GM10248 (cell line): Measurements from ENCODE around the gene RAB13.

Experiments
- CTCF ChIA-PET: fragments of 300-600 bp; sonication (Branson Sonifier 250); formaldehyde crosslinking; extraction: SDS; loops from one replicate; lab custom pipeline; 2021; ENCODE audit warnings: antibody characterized with exemption; lab: Yijun Ruan, JAX
- POLR2A ChIA-PET: fragments of 350-650 bp; sonication (Branson Sonifier 250); formaldehyde crosslinking; extraction: SDS; loops from one replicate; lab custom pipeline; 2020; ENCODE audit warnings: antibody characterized with exemption; lab: Yijun Ruan, JAX
- DNase-seq: peaks from one replicate; pipeline ENCODE4 v3.0.0; 2012; ENCODE audit errors: extremely low spot score
- TF ChIP-seq, protein P1 (sequence below): IDR thresholded peaks from 2 replicates; pipeline ENCODE4 v1.5.1; 2012; ENCODE audit warnings: mild to moderate bottlenecking, low read depth; ENCODE audit errors: extremely low read depth, missing control alignments, control extremely low read depth

RAB13 gene

DNA sequence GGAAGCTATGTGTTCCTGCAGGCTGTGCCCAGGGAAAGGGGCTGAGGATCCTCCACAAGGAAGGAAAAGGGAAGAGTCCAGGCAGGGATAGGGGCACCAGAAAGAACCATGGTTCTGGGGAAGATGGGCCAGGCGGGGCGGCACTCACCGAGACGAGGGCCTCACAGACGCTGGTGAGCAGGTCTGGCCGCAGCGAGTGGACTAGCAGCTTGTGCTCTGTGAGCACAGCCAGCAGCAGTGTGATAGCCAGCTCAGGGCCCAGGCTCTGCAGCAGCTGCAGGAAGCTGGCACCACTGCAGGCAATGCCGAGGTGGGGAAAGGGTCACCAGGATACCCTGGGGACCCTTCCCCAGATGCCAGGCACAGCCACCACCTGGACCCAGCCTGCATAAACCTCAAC is 45.4 kb downstream of the RAB13 start:
- CTCF ChIA-PET = interaction anchor here (1.3 to 9.0 kb wide), 3 partner anchors 12 to 140 kb away, joined by 3 to 108 read pairs (median 4); partner anchors contain the start of gene GATAD2B
- TF ChIP-seq, protein P1, sequence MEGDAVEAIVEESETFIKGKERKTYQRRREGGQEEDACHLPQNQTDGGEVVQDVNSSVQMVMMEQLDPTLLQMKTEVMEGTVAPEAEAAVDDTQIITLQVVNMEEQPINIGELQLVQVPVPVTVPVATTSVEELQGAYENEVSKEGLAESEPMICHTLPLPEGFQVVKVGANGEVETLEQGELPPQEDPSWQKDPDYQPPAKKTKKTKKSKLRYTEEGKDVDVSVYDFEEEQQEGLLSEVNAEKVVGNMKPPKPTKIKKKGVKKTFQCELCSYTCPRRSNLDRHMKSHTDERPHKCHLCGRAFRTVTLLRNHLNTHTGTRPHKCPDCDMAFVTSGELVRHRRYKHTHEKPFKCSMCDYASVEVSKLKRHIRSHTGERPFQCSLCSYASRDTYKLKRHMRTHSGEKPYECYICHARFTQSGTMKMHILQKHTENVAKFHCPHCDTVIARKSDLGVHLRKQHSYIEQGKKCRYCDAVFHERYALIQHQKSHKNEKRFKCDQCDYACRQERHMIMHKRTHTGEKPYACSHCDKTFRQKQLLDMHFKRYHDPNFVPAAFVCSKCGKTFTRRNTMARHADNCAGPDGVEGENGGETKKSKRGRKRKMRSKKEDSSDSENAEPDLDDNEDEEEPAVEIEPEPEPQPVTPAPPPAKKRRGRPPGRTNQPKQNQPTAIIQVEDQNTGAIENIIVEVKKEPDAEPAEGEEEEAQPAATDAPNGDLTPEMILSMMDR = no peak
- POLR2A ChIA-PET = interaction anchor here (1.5 kb wide), 1 partner anchor 18 kb away, joined by 6 read pairs; the partner anchor contains the start of gene GATAD2B

DNA sequence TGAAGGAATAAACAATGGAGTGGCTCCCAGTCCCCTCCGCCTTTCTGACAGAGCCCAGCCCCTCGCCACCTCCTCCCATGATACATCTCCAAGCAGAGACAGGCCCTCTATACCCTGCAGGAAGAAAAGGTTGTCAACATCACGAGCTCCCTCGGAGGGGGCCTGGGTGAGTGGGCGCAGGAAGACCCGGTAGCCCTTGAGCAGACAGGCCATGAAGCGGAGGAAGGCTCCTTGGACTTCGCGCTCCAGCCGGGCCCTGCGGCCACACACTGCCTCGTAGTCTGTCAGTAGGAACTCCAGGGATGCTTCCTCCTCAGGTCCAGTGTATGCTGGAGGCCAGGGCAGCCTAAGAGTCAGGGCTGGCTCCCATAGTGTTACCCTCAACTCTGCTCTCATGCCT is 46.7 kb downstream of the RAB13 start:
- ChIA-PET POLR2A (interaction anchor here (1.5 kb wide), 1 partner anchor 17 kb away, joined by 6 read pairs; the partner anchor contains the start of gene GATAD2B), CTCF (interaction anchor here (1.0 to 9.0 kb wide), 4 partner anchors 15 to 139 kb away, joined by 3 to 108 read pairs (median 4); partner anchors contain the start of genes GATAD2B and RAB13)
- DNase-seq = no peak
- TF ChIP-seq, protein P1 = no peak

More for the DNA sequence above, 45.4 kb downstream of the RAB13 start:
- no peak for DNase-seq

DNA sequence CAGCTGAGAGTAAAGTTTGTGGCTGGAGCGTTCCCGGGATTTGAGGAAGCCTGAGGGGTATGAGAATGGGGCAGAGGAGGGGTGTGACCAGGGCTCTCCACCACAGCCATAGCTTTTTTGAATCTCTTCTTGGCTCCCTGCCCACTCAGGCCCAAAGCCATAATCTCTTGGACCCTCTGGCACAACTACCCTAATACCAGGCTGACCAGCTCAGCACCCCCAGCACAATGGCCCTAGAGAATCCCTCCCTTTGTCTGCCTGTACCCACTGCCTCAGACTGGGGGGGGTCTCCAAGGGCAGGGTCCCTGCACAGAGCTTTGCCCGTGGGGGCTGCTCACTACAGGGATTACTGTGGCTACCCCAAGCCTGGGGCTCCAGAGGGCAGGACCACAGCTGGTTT is 47.1 kb downstream of the RAB13 start:
- CTCF ChIA-PET = interaction anchor here (1.2 to 9.0 kb wide), 3 partner anchors 15 to 112 kb away, joined by 3 to 108 read pairs (median 3); partner anchors contain the start of genes GATAD2B and RAB13
- TF ChIP-seq, protein P1 = no peak
- DNase-seq = no peak
- POLR2A ChIA-PET = no interaction called here

DNA sequence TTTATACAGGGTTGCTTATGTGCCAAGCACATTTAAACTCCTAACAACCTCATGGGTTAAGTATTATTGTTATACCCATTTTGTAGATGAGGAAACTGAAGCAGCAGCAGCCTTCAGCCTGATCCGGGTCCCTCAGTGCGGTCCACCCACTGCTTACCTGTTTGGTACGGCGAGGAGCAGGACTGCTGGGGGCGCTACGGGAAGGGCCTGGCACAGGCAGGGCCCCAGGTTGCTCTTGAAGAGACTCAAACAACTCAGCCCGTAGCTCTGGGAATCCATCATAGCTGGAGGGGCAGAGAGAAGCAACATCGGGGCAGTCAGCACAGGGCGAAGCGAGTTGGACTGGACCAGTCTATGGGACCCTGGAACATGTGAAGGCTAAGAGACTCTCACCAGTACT is 48.8 kb downstream of the RAB13 start:
- TF ChIP-seq, protein P1 = no peak
- DNase-seq = no peak
- ChIA-PET CTCF (interaction anchor here (1.0 kb wide), 1 partner anchor 9 kb away, joined by 4 read pairs; the partner anchor contains the start of gene DENND4B), POLR2A (no interaction called here)

DNA sequence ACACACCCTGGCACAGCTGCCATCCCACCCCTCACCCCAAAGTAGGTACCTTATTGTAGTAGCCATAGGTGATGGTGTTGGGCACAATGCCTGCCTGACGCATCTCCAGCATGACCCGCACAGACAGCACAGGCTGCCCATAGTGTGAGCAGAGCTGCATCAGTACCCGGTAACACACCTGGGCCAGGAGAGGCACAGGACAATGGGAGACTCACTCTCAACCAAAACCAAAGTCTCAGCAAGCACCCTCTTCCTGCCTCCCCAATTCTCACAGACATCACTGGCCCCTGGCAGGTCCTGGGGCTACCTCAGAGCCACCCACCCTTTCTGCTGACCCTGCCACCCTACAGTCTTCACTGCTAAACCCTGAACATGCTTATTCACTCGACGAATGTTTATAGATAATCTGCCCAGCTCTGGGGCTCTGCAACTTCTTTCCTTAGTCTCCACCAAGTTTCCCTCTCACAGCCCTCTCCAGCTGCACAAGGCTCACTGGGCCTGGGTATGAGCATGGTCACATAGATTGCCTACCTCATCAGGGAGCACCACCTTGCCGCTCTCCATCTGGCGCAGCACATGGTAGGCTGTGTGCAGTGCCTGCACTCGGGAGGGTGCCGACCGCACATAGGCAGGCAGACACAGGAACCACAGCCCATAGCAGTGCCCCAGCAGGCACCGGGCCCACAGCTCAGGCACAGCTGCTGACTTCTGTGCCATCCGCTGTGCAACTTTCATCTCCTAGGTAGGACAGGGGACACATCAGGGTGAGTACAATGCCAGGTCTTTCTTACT is 49.9 kb downstream of the RAB13 start:
- no peak for DNase-seq
- ChIA-PET CTCF (no interaction called here), POLR2A (no interaction called here)
- TF ChIP-seq, protein P1 = no peak

DNA sequence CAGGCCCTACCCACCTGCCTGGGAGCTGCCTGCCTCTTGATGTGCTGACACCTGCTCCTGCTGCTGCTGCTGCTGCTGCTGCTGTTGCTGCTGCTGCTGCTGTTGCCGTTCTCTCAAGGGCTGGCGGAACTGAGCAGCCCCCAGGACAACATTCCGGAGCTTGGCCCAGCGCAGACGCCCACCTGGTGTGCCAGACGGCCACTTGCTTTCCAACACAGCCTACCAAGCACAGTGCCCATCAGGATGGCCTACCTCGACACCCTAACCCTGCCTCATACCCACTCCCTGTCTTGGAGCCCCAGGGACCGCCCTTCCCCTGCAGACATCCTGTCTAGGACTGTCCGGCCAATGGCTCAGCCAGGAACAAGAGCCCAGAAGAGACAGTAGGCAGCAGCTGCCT is 51.4 kb downstream of the RAB13 start:
- DNase-seq = no peak
- ChIA-PET CTCF (interaction anchor here (3.4 kb wide), 1 partner anchor 11 kb away, joined by 15 read pairs; the partner anchor contains the start of gene DENND4B), POLR2A (no interaction called here)
- TF ChIP-seq, protein P1 = no peak
